Renal cortex interstitium (tissue), 15 donors: ENCODE results near the gene EFCAB8. TPM values are rescaled to one million over a fixed set of nuclear protein-coding genes. Genes with fewer than 3 reads are reported as not detected.

Experiments used
- DNase-seq, 11 donors: peaks; one replicate each; pipeline ENCODE4 v3.0.0-alpha.2; 2013; ENCODE audit warnings: low read depth in 9 of 11, low spot score in 4 of 11; ENCODE audit errors: extremely low read depth in 1 of 11
- long read RNA-seq, 16 experiments: transcript quantifications; one replicate each; lab custom pipeline, GENCODE V29; 2026
- polyA plus RNA-seq, 3 donors: library from polyadenylated mRNA; unstranded; fragments of 120-200 nt; gene quantifications; one replicate each; pipeline ENCODE4 v1.2.1, GENCODE V29; 2013; ENCODE audit not compliant: insufficient read length in 3 of 3

The EFCAB8 gene
- polyA plus RNA-seq = under 1 TPM in 2 of 3 donors, not detected in 1; 0.04 to 0.09 TPM
- long read RNA-seq, donor 1 = 0 reads
- long read RNA-seq, donor 2 = 0 reads
- long read RNA-seq, donor 3 = 0 reads
- long read RNA-seq, donor 4 = 0 reads
- long read RNA-seq, donor 5 = 0 reads
- long read RNA-seq, donor 6 = 0 reads
- long read RNA-seq, donor 7 = 0 reads
- long read RNA-seq, donor 8 = 0 reads
- long read RNA-seq, donor 9 = 0 reads
- long read RNA-seq, donor 10 = 0 reads
- long read RNA-seq, donor 11 = 0 reads
- long read RNA-seq, donor 12 = 0 reads
- long read RNA-seq, donor 13 = 0 reads
- long read RNA-seq, donor 14 = 0 reads
- long read RNA-seq, donor 15 = 0 reads
- long read RNA-seq, donor 16 = 0 reads

GRCh38 chr20:32858701-32859372 lies at the start of gene EFCAB8:
EFCAB8 (plus strand) TSS chr20:32858923; CDS start chr20:32863793, 4,870 bp downstream.
- no peak for DNase-seq

GRCh38 chr20:32809907-32810306 lies 48.8 kb upstream of the EFCAB8 start:
- no peak for DNase-seq

GRCh38 chr20:32810941-32811340 lies 47.8 kb upstream of the EFCAB8 start:
- no peak for DNase-seq

- no peak for DNase-seq
Observed at GRCh38 chr20:32811886-32812285, 46.8 kb upstream of the EFCAB8 start.

GRCh38 chr20:32819992-32820697 lies 38.6 kb upstream of the EFCAB8 start:
- peak in 10 of 11 donors; percentile 44 to 79 (median 60) for DNase-seq

- peak in 1 of 11 donors; percentile 16 for DNase-seq
Observed at GRCh38 chr20:32820698-32821377, 37.9 kb upstream of the EFCAB8 start.

- DNase-seq = no peak
Observed at GRCh38 chr20:32822225-32822624, 36.5 kb upstream of the EFCAB8 start.

- no peak for DNase-seq
Observed at GRCh38 chr20:32823078-32823477, 35.6 kb upstream of the EFCAB8 start.

GRCh38 chr20:32823737-32824588 lies 34.8 kb upstream of the EFCAB8 start:
- no peak for DNase-seq

- peak in 1 of 11 donors; percentile 12 for DNase-seq
Observed at GRCh38 chr20:32828029-32828680, 30.6 kb upstream of the EFCAB8 start.

- DNase-seq = no peak
Observed at GRCh38 chr20:32829311-32830005, 29.3 kb upstream of the EFCAB8 start.

GRCh38 chr20:32830437-32830836 lies 28.3 kb upstream of the EFCAB8 start:
- DNase-seq = no peak

- peak in 1 of 11 donors; percentile 15 for DNase-seq
Observed at GRCh38 chr20:32831982-32832381, 26.7 kb upstream of the EFCAB8 start.

GRCh38 chr20:32832664-32833063 lies 26.1 kb upstream of the EFCAB8 start:
- DNase-seq = no peak

GRCh38 chr20:32834972-32835371 lies 23.8 kb upstream of the EFCAB8 start:
- DNase-seq = no peak

GRCh38 chr20:32837157-32837556 lies 21.6 kb upstream of the EFCAB8 start:
- no peak for DNase-seq

- DNase-seq = no peak
Observed at GRCh38 chr20:32839227-32839981, 19.3 kb upstream of the EFCAB8 start.
